GM18499 (cell line): ENCODE measurements around the gene FAM114A1.
"Not testable (repeated sequence)": the region's sequence is repeated elsewhere in the genome, so short reads cannot be mapped to it uniquely, and the experiment has no call there.

ENCODE experiments used
- ATAC-seq: cut with Tn5 transposase; IDR thresholded peaks from one replicate; pipeline ENCODE4 v1.9.1; 2021; ENCODE audit warnings: moderate number of reproducible peaks; ENCODE audit not compliant: insufficient read depth, unreplicated experiment

FAM114A1 gene

GRCh38 chr4:38958453-38959190 is 91.0 kb downstream of the FAM114A1 start:
- no peak for ATAC-seq

GRCh38 chr4:38959248-38959647 is 91.6 kb downstream of the FAM114A1 start:
- not testable (repeated sequence) for ATAC-seq

- ATAC-seq: no peak
Observed at GRCh38 chr4:38964942-38965775, 97.6 kb downstream of the FAM114A1 start.

GRCh38 chr4:38965866-38966265 is 98.3 kb downstream of the FAM114A1 start:
- ATAC-seq: no peak

GRCh38 chr4:38967260-38968095 is 99.9 kb downstream of the FAM114A1 start:
- ATAC-seq: no peak

- no peak for ATAC-seq
Observed at GRCh38 chr4:38968668-38969067, 101.1 kb downstream of the FAM114A1 start.

GRCh38 chr4:38976308-38976707 is 108.7 kb downstream of the FAM114A1 start:
- ATAC-seq: no peak

GRCh38 chr4:38979081-38979480 is 111.5 kb downstream of the FAM114A1 start:
- ATAC-seq: no peak

- ATAC-seq: no peak
Observed at GRCh38 chr4:38979511-38980230, 112.1 kb downstream of the FAM114A1 start.

- no peak for ATAC-seq
Observed at GRCh38 chr4:38980903-38981676, 113.5 kb downstream of the FAM114A1 start.

GRCh38 chr4:38982361-38983095 is 114.9 kb downstream of the FAM114A1 start:
- ATAC-seq: no peak

- no peak for ATAC-seq
Observed at GRCh38 chr4:38983291-38983690, 115.7 kb downstream of the FAM114A1 start.

- no peak for ATAC-seq
Observed at GRCh38 chr4:38983787-38984598, 116.4 kb downstream of the FAM114A1 start.

GRCh38 chr4:38985410-38986100 is 117.9 kb downstream of the FAM114A1 start:
- ATAC-seq: no peak

GRCh38 chr4:38987491-38987890 is 119.9 kb downstream of the FAM114A1 start:
- ATAC-seq: no peak

- ATAC-seq: not testable (repeated sequence)
Observed at GRCh38 chr4:38988353-38988752, 120.7 kb downstream of the FAM114A1 start.

GRCh38 chr4:38989487-38989886 is 121.9 kb downstream of the FAM114A1 start:
- ATAC-seq: no peak
